Keratinocyte (primary cell): ENCODE data around the gene MAML2. TPM values are rescaled to one million over a fixed set of nuclear protein-coding genes. Genes with fewer than 3 reads are reported as not detected.

ENCODE experiments used
- DNase-seq: peaks from one replicate; pipeline ENCODE4 v3.0.0-alpha.2; 2011; ENCODE audit warnings: low read depth, missing footprints, low spot score
- FAIRE-seq: peaks from 2 replicates; lab custom pipeline; 2011; peaks lifted over from hg19 to GRCh38; lab: Jason Lieb, UNC
- H2AFZ ChIP-seq: 2 replicates; pipeline ENCODE4 v1.6.0; 2012; ENCODE audit warnings: low read length, control low read depth, inconsistent platforms; ENCODE audit not compliant: control insufficient read depth
- H3K27ac ChIP-seq: 2 replicates; pipeline ENCODE4 v1.5.1; 2011; ENCODE audit warnings: low read length; ENCODE audit not compliant: control insufficient read depth, insufficient read depth
- H3K27me3 ChIP-seq: 3 replicates; pipeline ENCODE4 v1.6.0; 2011; ENCODE audit warnings: low read length; ENCODE audit not compliant: control insufficient read depth, insufficient read depth; ENCODE audit errors: extremely low read depth
- H3K36me3 ChIP-seq, 2 experiments: 2 replicates in 1 of 2; 3 replicates in 1 of 2; pipeline ENCODE4 v1.5.1; 2011; ENCODE audit warnings: low read length in 2 of 2, mild to moderate bottlenecking in 1 of 2; ENCODE audit not compliant: control insufficient read depth in 2 of 2, insufficient read depth in 2 of 2; ENCODE audit errors: extremely low read depth in 1 of 2
- H3K4me1 ChIP-seq: 3 replicates; pipeline ENCODE4 v1.5.1; 2011; ENCODE audit warnings: low read length; ENCODE audit not compliant: control insufficient read depth, insufficient read depth; ENCODE audit errors: extremely low read depth
- H3K4me2 ChIP-seq: 3 replicates; pipeline ENCODE4 v1.6.0; 2011; ENCODE audit warnings: low read depth, low read length; ENCODE audit not compliant: control insufficient read depth, insufficient read depth; ENCODE audit errors: extremely low read depth
- H3K4me3 ChIP-seq, 3 experiments: fragments of 200-600 bp in 1 of 3; sonication (generic) in 1 of 3; 2 replicates in 2 of 3; 3 replicates in 1 of 3; pipeline ENCODE4 v1.5.1; 2011 to 2016; ENCODE audit warnings: low read length in 3 of 3, mild to moderate bottlenecking in 3 of 3, control low read depth in 2 of 3, inconsistent platforms in 1 of 3, low read depth in 1 of 3, mixed read lengths in 1 of 3, mixed run types in 1 of 3, moderate library complexity in 1 of 3; ENCODE audit not compliant: control insufficient read depth in 2 of 3, insufficient read depth in 2 of 3; ENCODE audit errors: extremely low read depth in 1 of 3
- H3K79me2 ChIP-seq: 2 replicates; pipeline ENCODE4 v1.6.0; 2012; ENCODE audit warnings: low read length; ENCODE audit not compliant: control insufficient read depth, insufficient read depth
- H3K9ac ChIP-seq: 3 replicates; pipeline ENCODE4 v1.6.0; 2011; ENCODE audit warnings: low read length; ENCODE audit not compliant: control insufficient read depth, insufficient read depth; ENCODE audit errors: extremely low read depth
- H3K9me1 ChIP-seq: 3 replicates; pipeline ENCODE4 v1.6.0; 2011; ENCODE audit warnings: low read length; ENCODE audit not compliant: control insufficient read depth, insufficient read depth; ENCODE audit errors: extremely low read depth
- H3K9me3 ChIP-seq: 2 replicates; pipeline ENCODE4 v1.5.1; 2012; ENCODE audit warnings: low read depth, low read length; ENCODE audit not compliant: control insufficient read depth
- H4K20me1 ChIP-seq: 3 replicates; pipeline ENCODE4 v1.6.0; 2011; ENCODE audit warnings: low read length; ENCODE audit not compliant: control insufficient read depth, insufficient read depth; ENCODE audit errors: extremely low read depth
- CTCF ChIP-seq, 3 experiments: IDR thresholded peaks in 1 of 3; conservative IDR thresholded peaks in 1 of 3; optimal IDR thresholded peaks in 1 of 3; 2 replicates in 2 of 3; 3 replicates in 1 of 3; pipeline versions ENCODE3 to v1.5.1; 2011; ENCODE audit warnings: low read length in 3 of 3, mild to moderate bottlenecking in 3 of 3, moderate library complexity in 2 of 3, control low read depth in 1 of 3, inconsistent platforms in 1 of 3; ENCODE audit not compliant: insufficient read depth in 2 of 3; ENCODE audit errors: extremely low read depth in 1 of 3
- EZH2 ChIP-seq: IDR thresholded peaks from one replicate; pipeline ENCODE4 v1.6.1; 2012; ENCODE audit warnings: inconsistent platforms, mild to moderate bottlenecking, low read length, moderate library complexity
- dilution Hi-C: fragments of 300-500 bp; cut with MboI; formaldehyde crosslinking; loops from one replicate; pipeline ENCODE4 v1.7.0; 2020; ENCODE audit warnings: low sequenced_read_pairs; ENCODE audit not compliant: extremely low pct_ligation_motif_present
- polyA plus RNA-seq, 5 experiments: library from polyadenylated mRNA; depleted of rRNA in 3 of 5; stranded (reverse) in 3 of 5; stranded (forward) in 1 of 5; unstranded in 1 of 5; fragments of >200 nt; gene quantifications; 1 replicate in 1 of 5; 2 replicates in 3 of 5; 3 replicates in 1 of 5; pipeline versions ENCODE4 v1.2.1 to v1.2.3, GENCODE V29; 2011 to 2012; ENCODE audit warnings: missing spikeins in 2 of 5, low read depth in 1 of 5, low replicate concordance in 1 of 5

MAML2 gene
- polyA plus RNA-seq, 1 donor (not counting 4 experiments of a cell fraction or from before 2014, with no cell fraction given): 4.2 TPM

- H3K4me3 ChIP-seq: no peak overlapping the region
- peak; percentile 82 for FAIRE-seq
- H3K79me2 ChIP-seq: no peaks in the 10 kb centered on the region
- H3K9me3 ChIP-seq: no peaks in the 10 kb centered on the region
- H3K36me3 ChIP-seq: no peaks in the 10 kb centered on the region
- H3K9ac ChIP-seq: peak overlapping the region; percentile 34
- no peaks in the 10 kb centered on the region for H4K20me1 ChIP-seq
- dilution Hi-C loops: no loop called here
- peaks cover 39% of the 10 kb centered on the region for H3K4me1 ChIP-seq
- H2AFZ ChIP-seq: peak overlapping the region; percentile 78
- DNase-seq: peak; percentile 69
- TF ChIP-seq CTCF (optimal IDR thresholded peaks at IDR 0.05 in 1 of 3, IDR thresholded peaks at IDR 0.05 in 1 of 3, conservative IDR thresholded peaks at IDR 0.05 in 1 of 3; ENCODE audit: extremely low read depth in 1 of 3, insufficient read depth in 2 of 3, low read length in 3 of 3) (no peak), EZH2 (no peak)
- H3K9me1 ChIP-seq: no peaks in the 10 kb centered on the region
- no peaks in the 10 kb centered on the region for H3K27me3 ChIP-seq
- H3K4me2 ChIP-seq: peak overlapping the region; percentile 33
- peak overlapping the region; percentile 65 for H3K27ac ChIP-seq
Observed at GRCh38 chr11:96228473-96228891, 114.5 kb downstream of the MAML2 start.

GRCh38 chr11:96227244-96227643, 115.8 kb downstream of the MAML2 start:
- Histone ChIP-seq H3K79me2 (no peaks in the 10 kb centered on the region), H3K4me2 (peak overlapping the region; percentile 55), H3K27me3 (no peaks in the 10 kb centered on the region), H3K36me3 (no peaks in the 10 kb centered on the region), H3K9me3 (no peaks in the 10 kb centered on the region), H2AFZ (peak overlapping the region; percentile 41), H3K4me3 (no peak overlapping the region), H3K9ac (peak overlapping the region; percentile 5), H4K20me1 (no peaks in the 10 kb centered on the region), H3K27ac (peak overlapping the region; percentile 65), H3K9me1 (no peaks in the 10 kb centered on the region), H3K4me1 (peaks cover 39% of the 10 kb centered on the region)
- DNase-seq (no peak), FAIRE-seq (peak; percentile 82)
- dilution Hi-C loops: no loop called here
- TF ChIP-seq CTCF (optimal IDR thresholded peaks at IDR 0.05 in 1 of 3, IDR thresholded peaks at IDR 0.05 in 1 of 3, conservative IDR thresholded peaks at IDR 0.05 in 1 of 3; ENCODE audit: extremely low read depth in 1 of 3, insufficient read depth in 2 of 3, low read length in 3 of 3) (no peak), EZH2 (no peak)
